ENCODE results near the gene ATP1A2.
"Not testable (repeated sequence)": the region's sequence is repeated elsewhere in the genome, so short reads cannot be mapped to it uniquely, and the experiment has no call there.

The ATP1A2 gene

DNA sequence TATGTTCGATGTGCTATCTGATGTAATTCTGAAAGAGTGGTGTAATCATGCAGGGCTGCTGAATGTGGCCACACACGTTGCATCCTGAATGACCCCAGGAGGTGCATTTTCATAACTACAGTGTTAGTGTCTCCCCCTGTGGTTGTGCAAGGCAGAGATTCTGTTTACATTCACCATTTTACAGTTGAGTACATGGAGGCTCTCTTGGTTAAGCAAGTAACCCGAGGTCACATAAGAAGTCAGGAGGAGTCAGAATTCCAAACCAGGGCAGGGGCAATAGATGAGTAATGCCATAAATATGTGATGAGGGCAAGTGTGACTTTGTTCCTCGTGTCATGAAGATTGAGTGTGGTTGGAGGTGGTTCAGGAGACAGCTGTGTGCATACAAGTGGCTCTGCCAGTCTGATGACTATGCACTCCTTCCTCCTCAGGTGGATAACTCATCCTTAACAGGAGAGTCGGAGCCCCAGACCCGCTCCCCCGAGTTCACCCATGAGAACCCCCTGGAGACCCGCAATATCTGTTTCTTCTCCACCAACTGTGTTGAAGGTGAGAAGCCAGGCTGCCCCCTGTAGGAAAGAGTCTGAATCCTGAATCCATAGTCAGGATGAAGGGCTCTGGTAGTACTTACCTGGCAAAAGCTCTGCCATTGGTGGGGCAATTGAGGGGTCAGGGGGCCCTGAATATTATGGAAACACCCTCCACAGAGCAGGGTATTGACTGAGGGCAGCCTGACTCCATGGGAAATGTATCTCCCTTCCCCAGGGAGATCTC lies 9.3 kb downstream of the ATP1A2 start:
- no peak for DNase-seq (ENCODE audit: low spot score)

DNA sequence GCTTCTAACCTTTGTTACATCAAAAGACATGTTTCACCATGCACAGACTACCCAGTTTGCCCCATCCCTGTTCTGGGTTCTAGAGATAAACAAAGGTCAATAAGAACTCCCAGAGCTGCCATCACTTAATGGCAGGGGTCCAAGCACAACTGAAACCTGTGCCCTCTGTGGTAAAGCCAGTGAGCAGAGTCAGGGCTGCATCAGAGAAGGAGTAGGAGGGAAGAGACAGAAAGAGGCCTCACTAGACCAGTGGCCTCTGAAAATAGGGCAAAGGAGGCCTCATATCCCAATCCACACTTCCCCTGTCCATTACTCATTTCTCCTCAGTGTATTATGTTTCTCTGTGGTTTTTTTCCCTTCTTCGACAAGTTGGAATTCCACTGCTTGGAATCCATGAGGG lies 10.2 kb downstream of the ATP1A2 start:
- DNase-seq (ENCODE audit: low spot score), result no peak

DNA sequence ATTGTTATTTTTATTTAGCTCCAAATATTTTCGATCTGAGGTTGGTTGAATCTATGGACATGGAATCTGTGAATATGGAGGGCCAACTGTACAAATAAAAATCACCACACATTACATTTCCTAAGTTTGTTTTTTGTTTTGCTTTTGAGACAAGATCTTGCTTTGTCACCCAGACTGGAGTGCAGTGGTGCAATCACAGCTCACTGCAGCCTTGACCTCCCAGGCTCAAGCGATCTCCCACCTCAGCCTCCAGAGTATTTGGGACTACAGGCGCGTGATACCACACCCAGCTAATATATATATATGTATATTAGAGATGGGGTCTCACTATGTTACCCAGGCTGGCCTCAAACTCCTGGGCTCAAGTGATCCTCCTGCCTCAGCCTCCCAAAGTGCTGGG lies 10.8 kb downstream of the ATP1A2 start:
- not testable (repeated sequence) for DNase-seq (ENCODE audit: low spot score)

DNA sequence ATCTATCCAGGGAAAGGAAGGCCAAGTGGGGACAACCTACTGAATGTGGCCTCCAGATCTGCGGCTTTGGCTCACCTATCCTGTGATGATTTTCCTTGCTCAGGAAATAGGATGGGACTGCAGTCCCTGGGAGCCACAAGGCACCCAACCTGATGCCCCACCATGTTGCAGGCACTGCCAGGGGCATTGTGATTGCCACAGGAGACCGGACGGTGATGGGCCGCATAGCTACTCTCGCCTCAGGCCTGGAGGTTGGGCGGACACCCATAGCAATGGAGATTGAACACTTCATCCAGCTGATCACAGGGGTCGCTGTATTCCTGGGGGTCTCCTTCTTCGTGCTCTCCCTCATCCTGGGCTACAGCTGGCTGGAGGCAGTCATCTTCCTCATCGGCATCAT lies 11.8 kb downstream of the ATP1A2 start:
- no peak for DNase-seq (ENCODE audit: low spot score)

DNA sequence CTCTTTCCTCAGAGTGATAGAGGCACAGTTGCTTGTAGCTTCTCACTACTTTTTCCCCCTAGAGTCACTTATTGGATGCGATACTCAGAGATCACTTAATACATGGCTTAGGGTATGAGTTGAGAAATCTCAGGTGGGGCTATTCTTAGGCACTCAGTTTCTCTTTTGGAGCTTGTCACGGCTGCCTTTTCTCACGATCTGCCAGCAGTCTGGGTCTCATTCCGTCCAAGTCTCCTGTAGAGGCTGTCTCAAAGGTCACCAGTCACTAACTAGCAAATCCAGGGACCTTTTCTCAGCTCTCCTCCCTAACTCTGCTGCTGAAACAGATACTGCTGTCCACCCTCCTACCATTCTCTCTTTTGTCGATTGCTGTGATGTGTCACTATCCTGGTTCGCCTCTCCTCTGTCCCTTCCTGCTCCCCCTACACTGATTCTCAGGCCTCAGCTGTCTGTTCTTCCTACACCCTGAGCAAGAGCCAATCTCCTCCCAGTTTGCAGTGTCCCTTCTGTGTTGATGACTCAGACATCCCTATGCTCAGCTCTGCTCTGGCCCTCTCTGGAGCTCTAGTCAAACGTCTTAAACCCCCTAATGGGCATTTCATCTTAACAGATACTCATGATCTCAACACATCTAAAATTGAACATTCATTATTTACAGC lies 12.4 kb downstream of the ATP1A2 start:
- DNase-seq (ENCODE audit: low spot score), result peak; percentile 57

DNA sequence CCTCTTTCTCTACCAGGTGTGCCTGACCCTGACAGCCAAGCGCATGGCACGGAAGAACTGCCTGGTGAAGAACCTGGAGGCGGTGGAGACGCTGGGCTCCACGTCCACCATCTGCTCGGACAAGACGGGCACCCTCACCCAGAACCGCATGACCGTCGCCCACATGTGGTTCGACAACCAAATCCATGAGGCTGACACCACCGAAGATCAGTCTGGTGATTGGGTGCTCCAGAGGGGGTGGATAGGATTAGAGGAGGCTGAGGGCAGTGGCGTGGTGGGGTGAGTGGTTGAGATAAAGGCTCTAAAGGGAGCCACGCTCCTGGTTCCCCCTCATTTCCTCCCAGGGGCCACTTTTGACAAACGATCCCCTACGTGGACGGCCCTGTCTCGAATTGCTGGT lies 13.1 kb downstream of the ATP1A2 start:
- no peak for DNase-seq (ENCODE audit: low spot score)

DNA sequence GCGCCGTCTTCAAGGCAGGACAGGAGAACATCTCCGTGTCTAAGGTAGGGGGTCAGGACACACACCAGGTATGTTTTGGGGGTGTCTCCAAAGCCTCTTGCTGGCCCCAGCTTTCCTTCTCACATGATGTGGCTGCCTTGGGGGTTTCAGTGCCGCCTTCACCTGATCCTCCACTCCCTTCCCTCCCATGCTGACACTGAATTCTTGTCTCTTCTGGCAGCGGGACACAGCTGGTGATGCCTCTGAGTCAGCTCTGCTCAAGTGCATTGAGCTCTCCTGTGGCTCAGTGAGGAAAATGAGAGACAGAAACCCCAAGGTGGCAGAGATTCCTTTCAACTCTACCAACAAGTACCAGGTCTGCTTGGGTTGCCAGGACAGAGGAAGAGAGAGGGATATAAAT lies 13.5 kb downstream of the ATP1A2 start:
- DNase-seq (ENCODE audit: low spot score), result no peak

DNA sequence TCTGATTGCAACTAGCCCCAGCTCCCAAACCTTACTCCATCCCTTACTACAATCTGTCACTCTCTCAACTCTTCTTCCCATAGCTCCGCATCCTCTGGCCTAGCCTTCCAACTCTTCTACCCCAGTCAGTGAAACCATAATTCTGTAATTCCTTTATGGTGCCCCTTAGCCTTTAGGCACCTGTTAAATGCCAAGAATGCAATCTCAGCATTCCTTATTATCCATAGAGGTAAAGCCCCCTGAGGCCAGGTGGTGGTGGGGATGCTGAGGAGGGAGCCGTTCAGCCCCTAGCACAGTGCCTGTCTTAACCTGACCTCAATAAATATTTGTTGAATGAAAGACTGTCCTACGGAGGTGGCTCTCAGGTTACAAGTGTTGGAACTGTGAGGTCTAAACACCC lies 14.0 kb downstream of the ATP1A2 start:
- DNase-seq (ENCODE audit: low spot score), result no peak

DNA sequence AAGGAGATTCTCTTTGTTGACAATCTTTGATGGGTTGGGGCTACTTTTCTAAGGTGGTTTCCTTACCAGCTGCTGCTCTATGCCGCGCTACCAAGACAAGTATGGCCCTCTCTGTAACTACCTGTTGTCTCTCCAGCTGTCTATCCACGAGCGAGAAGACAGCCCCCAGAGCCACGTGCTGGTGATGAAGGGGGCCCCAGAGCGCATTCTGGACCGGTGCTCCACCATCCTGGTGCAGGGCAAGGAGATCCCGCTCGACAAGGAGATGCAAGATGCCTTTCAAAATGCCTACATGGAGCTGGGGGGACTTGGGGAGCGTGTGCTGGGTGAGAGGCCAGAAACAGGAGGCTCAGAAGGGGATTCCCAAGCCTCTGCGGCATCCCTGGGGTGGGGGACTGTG lies 14.4 kb downstream of the ATP1A2 start:
- no peak for DNase-seq (ENCODE audit: low spot score)

DNA sequence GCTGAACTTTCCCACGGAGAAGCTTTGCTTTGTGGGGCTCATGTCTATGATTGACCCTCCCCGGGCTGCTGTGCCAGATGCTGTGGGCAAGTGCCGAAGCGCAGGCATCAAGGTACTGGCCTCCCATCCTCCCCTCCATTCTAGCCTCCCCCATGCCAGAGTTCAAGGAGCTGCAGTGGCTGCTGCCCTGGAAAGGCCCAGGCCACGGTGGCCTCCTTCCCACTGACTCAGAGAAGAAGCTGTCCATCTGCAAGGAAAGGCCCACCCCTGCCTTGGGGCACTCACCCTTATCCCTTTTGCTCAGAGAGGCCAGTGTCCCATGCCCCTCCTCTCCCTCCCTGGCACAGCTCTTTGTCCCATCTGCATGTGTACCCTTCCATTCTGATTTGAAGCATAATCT lies 14.9 kb downstream of the ATP1A2 start:
- DNase-seq (ENCODE audit: low spot score), result no peak

DNA sequence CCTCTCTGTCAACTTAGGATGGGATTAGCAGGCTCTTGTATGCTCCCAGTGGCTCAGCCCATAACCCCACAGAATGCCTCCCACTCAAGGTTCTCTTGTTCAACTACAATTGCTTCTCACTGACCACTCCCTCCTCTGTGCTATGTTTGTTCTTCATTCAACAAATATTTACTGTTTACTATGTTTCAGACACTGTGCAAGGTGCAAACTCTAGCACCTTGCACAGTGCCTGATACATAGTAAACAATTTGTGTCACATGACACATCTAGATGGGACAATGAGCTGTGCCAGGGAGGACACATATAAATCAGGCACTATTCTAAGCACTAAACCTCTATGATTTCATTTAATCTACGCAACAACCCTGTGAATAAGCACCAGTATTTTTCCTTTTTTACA lies 15.4 kb downstream of the ATP1A2 start:
- DNase-seq (ENCODE audit: low spot score), result no peak

DNA sequence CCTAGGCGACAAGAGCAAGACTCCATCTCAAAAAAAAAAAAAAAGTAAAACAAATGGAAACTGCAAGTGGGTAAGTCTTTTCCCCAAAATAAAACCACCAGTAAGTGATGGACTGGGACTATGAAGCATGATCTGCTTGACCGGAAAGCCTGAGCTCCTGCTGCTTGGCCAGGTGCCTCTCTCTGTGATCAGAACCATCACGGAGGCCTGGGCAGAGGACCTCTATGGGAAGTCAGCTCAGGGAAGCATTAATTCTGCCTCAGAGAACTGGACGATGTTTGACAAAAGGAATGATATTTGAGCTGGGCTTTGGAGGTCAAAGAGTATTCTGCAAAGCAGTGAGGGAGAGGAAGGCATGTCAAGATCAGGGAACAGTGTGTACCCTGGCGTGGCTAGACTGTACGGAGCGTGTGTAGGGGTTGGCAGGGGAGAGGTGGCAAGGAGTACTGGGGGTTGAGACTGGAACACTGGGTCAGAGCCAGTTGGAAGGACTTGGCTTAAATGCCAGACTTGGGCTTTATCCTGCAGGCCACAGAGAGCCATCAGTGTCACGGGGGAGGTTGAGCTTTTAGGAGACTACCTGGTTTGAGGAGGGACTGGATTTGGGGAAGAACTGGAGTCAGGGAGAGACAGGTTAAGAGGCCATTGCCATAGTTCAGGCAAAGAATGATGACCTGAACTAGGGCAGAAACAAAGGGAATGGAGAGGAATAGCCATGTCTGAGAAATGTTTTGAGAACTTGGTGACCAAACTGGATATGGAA lies 16.4 kb downstream of the ATP1A2 start:
- peak; percentile 90 for DNase-seq (ENCODE audit: low spot score)

DNA sequence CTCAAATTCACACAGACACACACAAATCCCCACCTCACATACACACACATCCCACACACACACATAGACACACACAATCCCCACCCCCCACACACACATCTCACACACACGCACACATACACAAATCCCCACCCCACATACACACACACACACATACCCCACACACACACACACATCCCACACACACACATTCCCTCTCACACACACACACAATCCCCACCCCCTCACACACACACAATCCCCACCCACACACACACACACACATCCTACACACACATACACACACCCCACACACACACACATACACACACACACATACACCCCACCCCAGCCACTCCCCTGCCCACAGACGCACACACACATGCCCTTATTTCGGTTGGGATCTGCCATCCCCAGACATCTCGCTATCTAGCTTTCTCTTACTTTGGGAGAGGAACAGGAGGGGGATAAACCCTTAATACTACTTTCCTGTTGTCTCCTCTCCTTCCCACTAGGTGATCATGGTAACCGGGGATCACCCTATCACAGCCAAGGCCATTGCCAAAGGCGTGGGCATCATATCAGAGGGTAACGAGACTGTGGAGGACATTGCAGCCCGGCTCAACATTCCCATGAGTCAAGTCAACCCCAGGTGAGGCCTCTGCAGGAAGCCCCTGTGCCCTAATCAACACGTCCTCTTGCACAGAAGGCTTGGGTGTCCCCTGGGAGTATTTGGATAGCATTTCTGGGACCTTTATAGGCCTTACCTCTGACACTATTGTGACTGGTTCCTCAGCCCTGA lies 18.6 kb downstream of the ATP1A2 start:
- DNase-seq (ENCODE audit: low spot score), result no peak

DNA sequence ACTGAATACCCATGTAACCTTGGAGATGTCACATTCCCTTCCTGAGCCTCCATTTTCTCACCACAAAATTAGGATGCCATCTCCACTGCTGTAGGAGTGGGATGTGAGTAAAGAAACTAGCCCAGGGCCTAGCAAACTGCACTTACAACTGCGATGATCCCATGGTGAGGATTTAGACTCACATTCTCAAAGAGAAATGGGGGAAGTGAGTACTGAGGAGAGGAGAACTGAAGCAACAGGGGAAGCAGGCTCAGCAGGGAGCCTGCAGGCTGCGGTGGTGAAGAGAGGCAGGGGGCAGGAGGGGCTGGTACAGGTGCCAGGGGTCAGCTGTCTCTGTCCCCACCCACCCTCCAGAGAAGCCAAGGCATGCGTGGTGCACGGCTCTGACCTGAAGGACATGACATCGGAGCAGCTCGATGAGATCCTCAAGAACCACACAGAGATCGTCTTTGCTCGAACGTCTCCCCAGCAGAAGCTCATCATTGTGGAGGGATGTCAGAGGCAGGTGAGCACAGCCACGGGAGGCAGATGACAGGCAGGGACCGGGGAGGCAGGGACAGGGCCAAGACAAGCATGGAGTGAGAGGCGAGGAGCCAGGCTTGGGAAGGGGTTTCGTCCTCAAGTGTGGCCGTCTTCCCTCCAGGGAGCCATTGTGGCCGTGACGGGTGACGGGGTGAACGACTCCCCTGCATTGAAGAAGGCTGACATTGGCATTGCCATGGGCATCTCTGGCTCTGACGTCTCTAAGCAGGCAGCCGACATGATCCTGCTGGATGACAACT lies 19.4 kb downstream of the ATP1A2 start:
- DNase-seq (ENCODE audit: low spot score), result no peak

DNA sequence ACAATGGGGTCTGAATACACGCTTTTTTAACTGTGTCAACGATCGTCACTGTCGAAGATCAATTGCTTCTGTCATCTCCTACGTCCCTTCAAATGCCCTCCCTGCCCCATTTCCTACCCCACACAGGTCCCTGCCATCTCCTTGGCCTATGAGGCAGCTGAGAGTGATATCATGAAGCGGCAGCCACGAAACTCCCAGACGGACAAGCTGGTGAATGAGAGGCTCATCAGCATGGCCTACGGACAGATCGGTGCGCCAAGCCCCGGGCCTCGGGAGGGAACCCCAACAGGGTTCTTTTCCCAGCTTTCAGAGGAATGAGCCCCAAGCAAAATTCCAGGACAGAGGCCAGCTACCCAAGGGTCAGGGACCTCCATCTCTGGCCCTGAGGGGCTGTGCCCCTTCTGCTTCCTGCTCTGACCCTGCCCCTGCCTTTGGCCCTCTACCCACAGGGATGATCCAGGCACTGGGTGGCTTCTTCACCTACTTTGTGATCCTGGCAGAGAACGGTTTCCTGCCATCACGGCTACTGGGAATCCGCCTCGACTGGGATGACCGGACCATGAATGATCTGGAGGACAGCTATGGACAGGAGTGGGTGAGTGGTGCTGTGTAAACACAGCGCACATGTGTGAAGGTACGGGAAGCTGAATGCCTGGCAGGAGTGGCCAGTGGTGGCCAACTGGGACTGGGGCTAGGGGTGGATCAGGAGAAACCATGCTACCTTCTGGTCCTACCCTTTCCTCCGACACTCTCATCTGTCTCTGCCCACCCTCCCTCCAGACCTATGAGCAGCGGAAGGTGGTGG lies 20.8 kb downstream of the ATP1A2 start:
- no peak for DNase-seq (ENCODE audit: low spot score)

DNA sequence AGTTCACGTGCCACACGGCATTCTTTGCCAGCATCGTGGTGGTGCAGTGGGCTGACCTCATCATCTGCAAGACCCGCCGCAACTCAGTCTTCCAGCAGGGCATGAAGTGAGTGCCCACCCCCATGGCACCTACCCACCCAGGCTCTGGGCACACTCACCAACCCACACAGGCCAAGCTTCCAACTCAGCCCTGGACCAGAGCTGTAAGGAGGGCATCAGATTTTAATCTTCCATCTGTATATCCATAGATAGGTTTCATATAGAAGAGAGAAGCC lies 21.3 kb downstream of the ATP1A2 start:
- no peak for DNase-seq (ENCODE audit: low spot score)

DNA sequence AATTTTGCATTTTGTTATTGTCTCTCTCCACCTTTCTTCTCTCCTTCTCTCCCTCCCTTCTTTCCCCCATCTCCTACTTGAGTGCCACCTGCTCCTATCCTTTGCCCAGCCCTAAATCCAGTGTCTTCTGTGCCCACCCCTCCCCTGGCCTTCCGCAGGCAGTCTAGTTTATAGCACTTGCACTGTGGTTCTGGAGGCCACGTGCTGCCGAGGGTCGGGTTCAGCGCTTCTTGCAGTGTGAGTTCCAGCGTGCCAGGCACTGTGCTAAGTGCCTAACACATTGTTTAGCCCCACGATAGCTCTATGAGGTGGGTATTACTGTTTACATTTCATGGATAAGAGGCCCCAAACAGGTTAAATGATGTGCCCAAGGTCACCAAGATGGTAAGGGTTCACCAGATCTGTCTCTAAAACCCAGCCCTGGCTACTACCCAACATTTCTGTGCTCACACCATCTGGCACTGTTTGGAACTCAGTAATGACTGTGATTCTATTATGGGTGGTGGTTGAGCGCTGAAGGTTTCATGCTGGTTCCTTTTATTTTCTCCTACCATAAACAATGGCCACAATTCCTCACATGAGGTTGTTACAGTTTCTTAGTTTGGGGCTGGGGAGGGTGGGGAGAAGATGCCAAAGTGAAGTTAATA lies 21.8 kb downstream of the ATP1A2 start:
- peak; percentile 88 for DNase-seq (ENCODE audit: low spot score)

DNA sequence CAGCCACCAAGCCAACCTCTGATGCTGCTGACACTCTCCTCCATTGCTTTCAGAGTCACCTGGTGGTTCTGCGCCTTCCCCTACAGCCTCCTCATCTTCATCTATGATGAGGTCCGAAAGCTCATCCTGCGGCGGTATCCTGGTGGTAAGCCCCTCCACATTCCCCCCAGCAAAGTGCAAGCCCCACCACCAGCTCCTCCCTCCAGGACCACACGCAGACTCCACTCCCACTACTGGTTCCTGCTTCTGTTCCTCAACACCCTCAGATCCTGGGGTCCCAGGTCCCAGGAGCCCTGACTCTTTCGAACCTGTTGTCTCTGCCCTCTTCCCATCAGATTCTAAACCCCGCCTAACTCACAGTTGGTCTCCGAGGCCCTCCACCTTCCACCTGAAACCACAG lies 24.3 kb downstream of the ATP1A2 start:
- no peak for DNase-seq (ENCODE audit: low spot score)

DNA sequence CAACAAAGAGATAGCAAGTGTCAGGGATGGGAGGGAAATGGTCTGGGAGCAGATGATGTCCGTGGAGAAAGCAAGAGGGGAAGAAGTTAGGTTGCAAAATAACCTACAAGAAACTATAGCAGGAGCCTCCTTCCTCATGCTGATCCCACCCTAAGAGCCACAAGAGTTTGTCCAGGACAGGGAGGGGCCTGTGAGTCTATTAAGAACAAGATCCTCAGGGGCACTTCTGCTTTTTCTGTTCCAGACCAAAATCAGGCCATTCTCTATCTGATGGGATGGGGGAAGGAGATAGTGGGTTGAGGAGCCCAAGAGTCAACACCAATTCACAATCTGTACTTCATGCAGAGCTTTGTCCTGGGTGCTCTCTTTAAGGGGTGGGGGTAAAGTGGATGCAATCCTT lies 28.1 kb downstream of the ATP1A2 start:
- no peak for DNase-seq (ENCODE audit: low spot score)

DNA sequence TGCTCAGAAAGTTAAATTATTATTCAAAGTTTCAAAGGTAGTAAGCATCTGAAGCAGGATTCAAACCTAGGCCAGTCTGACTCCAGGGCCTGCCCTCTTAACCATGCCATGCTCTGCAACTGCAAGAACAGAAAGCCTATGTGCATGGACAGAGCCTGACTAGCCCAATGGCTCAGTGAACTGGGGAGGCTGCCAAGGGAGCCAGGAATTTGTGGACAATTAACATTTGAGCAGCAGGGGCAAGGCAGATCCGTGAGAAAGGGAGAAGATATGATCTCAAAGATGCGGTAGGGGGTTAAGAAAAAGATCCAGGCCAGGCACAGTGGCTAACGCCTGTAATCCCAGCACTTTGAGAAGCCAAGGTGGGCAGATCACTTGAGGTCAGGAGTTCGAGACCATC lies 29.4 kb downstream of the ATP1A2 start:
- DNase-seq (ENCODE audit: low spot score), result no peak

Data from cerebellar cortex (tissue), 1 donor.